ENCODE measurements around the gene TOPAZ1.

The TOPAZ1 gene

DNA sequence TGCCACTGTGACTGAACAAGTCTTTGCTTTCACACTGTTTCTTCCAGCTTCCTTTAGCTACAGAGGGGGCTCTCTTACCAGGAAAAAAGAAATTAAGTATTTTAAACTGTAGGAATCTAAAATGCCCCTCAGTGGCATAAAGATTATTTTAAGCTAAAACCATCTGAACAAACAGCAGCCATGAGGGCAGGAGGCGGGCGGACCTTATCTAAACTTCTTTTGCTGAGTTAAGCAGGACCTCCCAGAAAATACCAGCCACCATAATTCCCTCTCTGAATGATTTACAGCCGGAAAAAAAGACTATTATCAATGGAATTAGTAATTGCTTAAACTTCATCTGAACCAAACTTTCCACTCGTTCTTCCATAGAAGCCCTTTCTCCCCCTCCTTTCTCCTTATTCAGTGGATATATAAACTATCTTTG, 5.2 kb upstream of the TOPAZ1 start:
- Mint-ChIP-seq H3K27ac (no peak overlapping the region), H3K4me1 (peaks cover 19% of the 10 kb centered on the region), H3K36me3 (ENCODE audit: low read depth) (no peaks in the 10 kb centered on the region), H3K4me3 (no peak overlapping the region), H3K27me3 (ENCODE audit: low read depth, poor library complexity) (peaks cover 9% of the 10 kb centered on the region), H3K9me3 (peaks cover 5% of the 10 kb centered on the region)
- no peak for DNase-seq
- no peak for TF ChIP-seq CTCF (IDR thresholded peaks at IDR 0.05)

DNA sequence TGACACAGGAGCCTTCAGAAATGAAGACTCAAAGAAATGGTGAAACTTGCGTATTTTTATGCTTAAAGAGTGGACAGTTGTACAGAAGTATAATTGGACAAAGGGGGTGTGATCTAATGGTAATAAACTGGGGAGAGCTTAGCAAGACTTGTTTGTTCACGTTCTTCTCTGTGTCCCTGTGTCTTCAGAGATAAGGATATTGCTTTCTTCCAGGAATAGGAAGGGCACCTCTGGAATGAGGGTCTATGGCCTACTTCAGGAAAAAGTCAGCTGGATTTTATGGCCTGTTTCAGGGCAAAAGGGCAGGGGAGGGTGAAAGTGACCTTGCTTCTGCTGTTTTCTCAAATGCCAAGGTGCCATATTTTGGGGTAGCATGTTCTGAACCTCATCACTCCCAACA, 4.5 kb upstream of the TOPAZ1 start:
- no peak overlapping the region for H3K4me3 Mint-ChIP-seq
- no peak for DNase-seq
- H3K27ac Mint-ChIP-seq = no peak overlapping the region

DNA sequence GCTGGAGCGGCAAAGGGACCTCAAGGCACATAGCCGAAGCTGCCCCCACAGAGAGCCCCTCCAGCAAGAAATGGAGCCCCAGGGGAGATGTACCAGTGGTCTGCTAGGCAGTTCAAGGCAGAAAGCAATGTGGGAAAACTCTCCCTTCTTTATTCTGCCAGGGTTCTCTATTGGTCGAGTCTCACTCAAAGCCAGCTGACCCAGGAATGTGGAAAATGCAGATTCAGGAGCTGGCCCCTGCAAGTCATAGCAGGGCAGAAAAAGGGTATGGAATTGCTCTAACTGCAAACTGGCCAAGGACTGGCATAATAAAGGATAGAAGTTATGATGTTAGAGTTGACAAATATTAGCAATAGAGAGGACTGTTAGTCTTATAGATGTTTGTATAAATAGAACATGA, 4.0 kb upstream of the TOPAZ1 start:
- Mint-ChIP-seq H3K9me3 (peaks cover 5% of the 10 kb centered on the region), H3K27ac (no peak overlapping the region), H3K4me1 (peaks cover 19% of the 10 kb centered on the region), H3K27me3 (ENCODE audit: low read depth, poor library complexity) (peaks cover 9% of the 10 kb centered on the region), H3K4me3 (no peak overlapping the region), H3K36me3 (ENCODE audit: low read depth) (no peaks in the 10 kb centered on the region)
- TF ChIP-seq CTCF (IDR thresholded peaks at IDR 0.05) = no peak
- no peak for DNase-seq

More for the DNA sequence above, 4.5 kb upstream of the TOPAZ1 start:
- peaks cover 19% of the 10 kb centered on the region for H3K4me1 Mint-ChIP-seq
- H3K27me3 Mint-ChIP-seq (ENCODE audit: low read depth, poor library complexity) = peaks cover 9% of the 10 kb centered on the region
- no peak for TF ChIP-seq CTCF (IDR thresholded peaks at IDR 0.05)
- H3K9me3 Mint-ChIP-seq = peaks cover 5% of the 10 kb centered on the region
- H3K36me3 Mint-ChIP-seq (ENCODE audit: low read depth) = no peaks in the 10 kb centered on the region

GRCh38 chr3:44238889-44239288, 2.8 kb upstream of the TOPAZ1 start:
- Mint-ChIP-seq H3K36me3 (ENCODE audit: low read depth) (no peaks in the 10 kb centered on the region), H3K27ac (no peak overlapping the region), H3K9me3 (peaks cover 5% of the 10 kb centered on the region), H3K4me3 (no peak overlapping the region), H3K27me3 (ENCODE audit: low read depth, poor library complexity) (peaks cover 9% of the 10 kb centered on the region), H3K4me1 (peaks cover 19% of the 10 kb centered on the region)
- TF ChIP-seq CTCF (IDR thresholded peaks at IDR 0.05) = no peak
- no peak for DNase-seq

DNA sequence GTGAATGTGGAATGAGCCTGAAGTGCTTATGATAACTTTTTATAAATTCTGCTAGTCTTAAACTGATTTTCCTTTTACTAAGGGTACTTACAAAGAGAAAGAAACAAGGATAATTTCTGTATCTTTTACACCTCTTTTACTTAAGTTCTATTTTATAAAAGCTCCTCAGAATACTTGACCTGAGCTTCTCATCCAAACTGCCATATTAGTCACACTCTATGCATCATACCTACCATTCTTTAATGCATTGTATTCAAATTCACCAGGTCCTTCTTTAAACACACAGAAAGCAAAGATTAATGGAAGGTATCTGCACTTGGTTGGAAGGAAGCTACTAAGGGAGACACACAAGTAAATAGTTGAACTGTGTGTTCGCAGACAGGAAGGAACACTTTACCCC, 1.6 kb upstream of the TOPAZ1 start:
- no peak for DNase-seq
- no peak overlapping the region for H3K27ac Mint-ChIP-seq
- H3K27me3 Mint-ChIP-seq (ENCODE audit: low read depth, poor library complexity) = peaks cover 9% of the 10 kb centered on the region
- H3K4me1 Mint-ChIP-seq = peaks cover 19% of the 10 kb centered on the region
- TF ChIP-seq CTCF (IDR thresholded peaks at IDR 0.05) = no peak
- H3K9me3 Mint-ChIP-seq = peaks cover 5% of the 10 kb centered on the region
- H3K4me3 Mint-ChIP-seq = no peak overlapping the region
- H3K36me3 Mint-ChIP-seq (ENCODE audit: low read depth) = no peaks in the 10 kb centered on the region

DNA sequence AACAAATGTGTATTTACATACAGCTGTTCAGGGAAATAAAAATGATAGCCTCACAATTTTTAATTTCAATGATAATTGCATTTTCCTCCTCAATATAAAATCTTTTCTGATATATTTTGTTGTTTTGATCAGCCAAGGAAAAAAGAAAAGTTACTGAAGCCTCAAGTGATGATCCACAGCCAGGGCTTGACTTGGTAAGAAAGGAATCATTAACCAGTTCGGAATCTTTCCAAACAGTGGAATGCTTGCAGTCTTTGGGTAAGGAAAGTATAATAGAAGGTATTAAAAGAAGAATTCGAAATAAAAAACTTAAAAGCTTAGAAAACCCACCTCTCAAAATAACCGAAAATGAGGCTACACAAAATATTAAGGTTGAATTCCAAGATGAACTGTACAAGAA, 1.0 kb downstream of the TOPAZ1 start:
- no peak for DNase-seq
- Mint-ChIP-seq H3K4me1 (no peaks in the 10 kb centered on the region), H3K9me3 (peaks cover 20% of the 10 kb centered on the region), H3K27me3 (ENCODE audit: low read depth, poor library complexity) (peaks cover 9% of the 10 kb centered on the region), H3K36me3 (ENCODE audit: low read depth) (no peaks in the 10 kb centered on the region), H3K4me3 (no peak overlapping the region), H3K27ac (no peak overlapping the region)
- TF ChIP-seq CTCF (IDR thresholded peaks at IDR 0.05) = no peak

All from nephron progenitor cell (in vitro differentiated cells).